ENCODE data around the gene JPH3. TPM values are rescaled to one million over a fixed set of nuclear protein-coding genes. Genes with fewer than 3 reads are reported as not detected.

JPH3 gene
- polyA plus RNA-seq, 3 donors = not detected

- no peaks in the 10 kb centered on the region for H3K4me1 Mint-ChIP-seq
- H3K36me3 ChIP-seq (replicated peaks in 1 of 2; ENCODE audit: control insufficient read depth in 1 of 2, insufficient read depth in 2 of 2, low read length in 2 of 2) = peaks cover 11 to 15% of the 10 kb centered on the region in 2 donors
- DNase-seq = no peak
- H3K9me3 Mint-ChIP-seq = peaks cover 0 to 1% (median 0%) of the 10 kb centered on the region in 7 donors
- no peak overlapping the region for H3K9ac ChIP-seq (ENCODE audit: insufficient read depth, low read length, poor library complexity, severe bottlenecking)
- no peak overlapping the region for H3K27ac ChIP-seq (ENCODE audit: low read depth in 1 of 2, low read length in 2 of 2)
- H3K4me1 ChIP-seq (ENCODE audit: control insufficient read depth in 1 of 2, insufficient read depth in 2 of 2, low read length in 2 of 2) = no peaks in the 10 kb centered on the region
- no peaks in the 10 kb centered on the region for H3K9me3 ChIP-seq (replicated peaks in 1 of 2; ENCODE audit: control insufficient read depth in 1 of 2, insufficient read depth in 1 of 2, low read length in 2 of 2)
- no peak overlapping the region for H3K4me2 ChIP-seq (replicated peaks; ENCODE audit: extremely low read depth, low read length, poor library complexity, severe bottlenecking)
- intact Hi-C loops (cut with micrococcal nuclease) = no loop called here
- no peaks in the 10 kb centered on the region for H4K20me1 ChIP-seq (ENCODE audit: insufficient read depth, low read length)
- no peak overlapping the region for H3K4me3 ChIP-seq (replicated peaks in 1 of 3; ENCODE audit: low read depth in 2 of 3, low read length in 3 of 3)
- WGBS (ENCODE audit: insufficient coverage) = 71% methylated on average over 7 of the region's 14 CpGs
- H3K27me3 Mint-ChIP-seq (ENCODE audit: low read depth in 3 of 3) = peaks cover 2 to 8% (median 3%) of the 10 kb centered on the region in 3 donors
- H3K4me3 Mint-ChIP-seq = no peak overlapping the region
- H3K79me2 ChIP-seq (ENCODE audit: insufficient read depth, low read length) = no peaks in the 10 kb centered on the region
- H2AFZ ChIP-seq (ENCODE audit: insufficient read depth, low read depth, low read length, poor library complexity, severe bottlenecking) = no peak overlapping the region
- no peak for TF ChIP-seq CTCF (IDR thresholded peaks at IDR 0.05)
- H3K27me3 ChIP-seq (ENCODE audit: control insufficient read depth in 2 of 2, insufficient read depth in 2 of 2, low read length in 2 of 2) = no peaks in the 10 kb centered on the region
- peaks cover 10 to 20% of the 10 kb centered on the region in 2 donors for H3K36me3 Mint-ChIP-seq
- no peak overlapping the region for H3K27ac Mint-ChIP-seq
Observed at GRCh38 chr16:87691686-87692079, 89.4 kb downstream of the JPH3 start.

DNA sequence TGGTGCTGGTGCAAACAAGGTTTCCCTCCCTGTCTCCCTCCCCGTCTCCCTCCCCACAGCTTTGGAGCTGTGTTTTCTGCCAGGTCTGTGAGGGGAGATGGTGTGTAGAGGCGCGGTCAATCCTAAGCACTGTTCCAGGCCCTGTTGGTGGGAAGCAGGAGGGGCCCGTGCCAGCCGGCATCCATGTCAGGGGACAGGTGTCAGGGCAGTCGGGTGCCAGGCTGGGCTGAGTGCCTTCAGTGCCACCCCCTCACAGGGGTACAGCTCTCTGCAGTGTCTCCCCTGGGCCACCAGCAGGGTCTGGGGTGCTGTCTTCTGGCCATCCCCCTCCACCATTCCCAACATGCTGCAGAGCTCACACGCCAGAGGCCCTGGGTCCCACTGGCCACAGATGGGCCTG, 89.9 kb downstream of the JPH3 start:
- no peak overlapping the region for H2AFZ ChIP-seq (ENCODE audit: insufficient read depth, low read depth, low read length, poor library complexity, severe bottlenecking)
- H3K36me3 ChIP-seq (replicated peaks in 1 of 2; ENCODE audit: control insufficient read depth in 1 of 2, insufficient read depth in 2 of 2, low read length in 2 of 2) = peaks cover 13 to 15% of the 10 kb centered on the region in 2 donors
- no peak overlapping the region for H3K4me3 Mint-ChIP-seq
- no peak overlapping the region for H3K27ac ChIP-seq (ENCODE audit: low read depth in 1 of 2, low read length in 2 of 2)
- peaks cover 0 to 1% (median 0%) of the 10 kb centered on the region in 7 donors for H3K9me3 Mint-ChIP-seq
- no peaks in the 10 kb centered on the region for H3K4me1 Mint-ChIP-seq
- H3K27ac Mint-ChIP-seq = no peak overlapping the region
- no peak overlapping the region for H3K4me2 ChIP-seq (replicated peaks; ENCODE audit: extremely low read depth, low read length, poor library complexity, severe bottlenecking)
- no peaks in the 10 kb centered on the region for H4K20me1 ChIP-seq (ENCODE audit: insufficient read depth, low read length)
- peaks cover 2 to 5% (median 3%) of the 10 kb centered on the region in 3 donors for H3K27me3 Mint-ChIP-seq (ENCODE audit: low read depth in 3 of 3)
- intact Hi-C loops (cut with micrococcal nuclease) = no loop called here
- H3K9me3 ChIP-seq (replicated peaks in 1 of 2; ENCODE audit: control insufficient read depth in 1 of 2, insufficient read depth in 1 of 2, low read length in 2 of 2) = no peaks in the 10 kb centered on the region
- WGBS (ENCODE audit: insufficient coverage) = 83% methylated on average over 3 of the region's 7 CpGs
- H3K36me3 Mint-ChIP-seq = peaks cover 12 to 24% of the 10 kb centered on the region in 2 donors
- no peak for DNase-seq
- H3K79me2 ChIP-seq (ENCODE audit: insufficient read depth, low read length) = no peaks in the 10 kb centered on the region
- no peak overlapping the region for H3K9ac ChIP-seq (ENCODE audit: insufficient read depth, low read length, poor library complexity, severe bottlenecking)
- no peaks in the 10 kb centered on the region for H3K4me1 ChIP-seq (ENCODE audit: control insufficient read depth in 1 of 2, insufficient read depth in 2 of 2, low read length in 2 of 2)
- no peaks in the 10 kb centered on the region for H3K27me3 ChIP-seq (ENCODE audit: control insufficient read depth in 2 of 2, insufficient read depth in 2 of 2, low read length in 2 of 2)
- TF ChIP-seq CTCF (IDR thresholded peaks at IDR 0.05) = no peak
- H3K4me3 ChIP-seq (replicated peaks in 1 of 3; ENCODE audit: low read depth in 2 of 3, low read length in 3 of 3) = no peak overlapping the region
